GM12873 (cell line): ENCODE data around the gene CFAP20.

ENCODE experiments used
- CTCF ChIP-seq: IDR thresholded peaks from 2 replicates; pipeline ENCODE4 v1.5.1; 2012; ENCODE audit warnings: low read depth, mild to moderate bottlenecking, moderate library complexity, low read length, control low read depth; ENCODE audit not compliant: insufficient read depth; ENCODE audit errors: missing control alignments

The CFAP20 gene

GRCh38 chr16:58116529-58116928, 12.7 kb downstream of the CFAP20 start:
- no peak for TF ChIP-seq CTCF

GRCh38 chr16:58116081-58116480, 13.1 kb downstream of the CFAP20 start:
- no peak for TF ChIP-seq CTCF

- no peak for TF ChIP-seq CTCF
Measured at GRCh38 chr16:58114827-58115825, 14.1 kb downstream of the CFAP20 start.

- TF ChIP-seq CTCF = no peak
Measured at GRCh38 chr16:58111302-58111627, 17.9 kb downstream of the CFAP20 start.

GRCh38 chr16:58110571-58111301, 18.4 kb downstream of the CFAP20 start:
- no peak for TF ChIP-seq CTCF

- TF ChIP-seq CTCF = no peak
Measured at GRCh38 chr16:58109881-58110280, 19.3 kb downstream of the CFAP20 start.

- TF ChIP-seq CTCF = no peak
Measured at GRCh38 chr16:58109330-58109729, 19.9 kb downstream of the CFAP20 start.
